ENCODE data around the gene HSF5.
"Not testable (repeated sequence)": the region's sequence is repeated elsewhere in the genome, so short reads cannot be mapped to it uniquely, and the experiment has no call there.

DNA sequence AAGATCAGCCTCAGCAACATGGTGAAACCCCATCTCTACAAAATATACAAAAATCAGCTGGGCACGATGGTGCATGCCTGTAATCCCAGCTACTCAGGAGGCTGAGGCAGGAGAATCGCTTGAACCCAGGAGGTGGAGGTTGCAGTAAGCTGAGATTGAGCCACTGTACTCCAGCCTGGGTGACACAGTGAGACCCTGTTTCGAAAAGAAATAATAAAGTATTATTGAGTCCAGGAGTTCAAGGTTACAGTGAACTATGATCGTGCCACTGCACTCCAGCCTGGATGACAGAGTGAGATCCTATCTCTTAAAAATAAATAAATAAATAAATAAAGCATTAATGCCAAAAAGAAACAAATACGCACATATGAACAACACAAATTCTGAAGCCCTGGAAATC lies 6.4 kb downstream of the HSF5 start:
- TF ChIP-seq CTCF (conservative IDR thresholded peaks at IDR 0.05; ENCODE audit: low read length); EZH2phosphoT487 (IDR thresholded peaks at IDR 0.05; ENCODE audit: borderline replicate concordance, low read depth, low read length): not testable (repeated sequence)
